WI38 (cell line): ENCODE results near the gene CCDC102A.

ENCODE experiments used
- H3K4me3 ChIP-seq: 2 replicates; pipeline ENCODE4 v1.5.1; 2011; ENCODE audit warnings: low read depth, mild to moderate bottlenecking, control low read depth, low read length
- TF ChIP-seq, protein P1 (sequence below): IDR thresholded peaks from 2 replicates; pipeline ENCODE4 v1.5.1; 2012; ENCODE audit warnings: low read depth, mild to moderate bottlenecking, control low read depth, low read length

CCDC102A gene

GRCh38 chr16:57536306-57537193 lies at the start of gene CCDC102A:
CCDC102A (minus strand) TSS chr16:57536571; CDS start chr16:57529177, 7,394 bp downstream.
- TF ChIP-seq, protein P1, sequence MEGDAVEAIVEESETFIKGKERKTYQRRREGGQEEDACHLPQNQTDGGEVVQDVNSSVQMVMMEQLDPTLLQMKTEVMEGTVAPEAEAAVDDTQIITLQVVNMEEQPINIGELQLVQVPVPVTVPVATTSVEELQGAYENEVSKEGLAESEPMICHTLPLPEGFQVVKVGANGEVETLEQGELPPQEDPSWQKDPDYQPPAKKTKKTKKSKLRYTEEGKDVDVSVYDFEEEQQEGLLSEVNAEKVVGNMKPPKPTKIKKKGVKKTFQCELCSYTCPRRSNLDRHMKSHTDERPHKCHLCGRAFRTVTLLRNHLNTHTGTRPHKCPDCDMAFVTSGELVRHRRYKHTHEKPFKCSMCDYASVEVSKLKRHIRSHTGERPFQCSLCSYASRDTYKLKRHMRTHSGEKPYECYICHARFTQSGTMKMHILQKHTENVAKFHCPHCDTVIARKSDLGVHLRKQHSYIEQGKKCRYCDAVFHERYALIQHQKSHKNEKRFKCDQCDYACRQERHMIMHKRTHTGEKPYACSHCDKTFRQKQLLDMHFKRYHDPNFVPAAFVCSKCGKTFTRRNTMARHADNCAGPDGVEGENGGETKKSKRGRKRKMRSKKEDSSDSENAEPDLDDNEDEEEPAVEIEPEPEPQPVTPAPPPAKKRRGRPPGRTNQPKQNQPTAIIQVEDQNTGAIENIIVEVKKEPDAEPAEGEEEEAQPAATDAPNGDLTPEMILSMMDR: no peak
- peak within 1 kb of the TSS; percentile 86 for H3K4me3 ChIP-seq

- TF ChIP-seq, protein P1: no peak
- H3K4me3 ChIP-seq: no peak overlapping the region
Measured at GRCh38 chr16:57585051-57585687, 48.8 kb upstream of the CCDC102A start.

DNA sequence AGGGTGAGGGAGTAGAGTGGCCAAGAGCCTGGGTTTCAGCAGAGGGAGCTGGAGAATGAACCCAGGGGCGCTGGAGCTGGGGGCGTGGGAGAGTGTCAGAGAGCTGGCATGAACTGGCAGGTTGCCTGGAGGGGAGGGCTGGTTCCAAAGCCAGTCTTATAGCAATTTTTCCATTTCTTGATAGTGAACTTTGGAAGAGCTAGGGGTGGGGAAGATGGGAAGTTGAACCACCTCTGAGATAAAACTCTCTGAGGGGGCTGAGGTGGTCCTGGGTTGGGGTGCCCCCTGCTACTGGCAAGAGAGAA lies 42.9 kb upstream of the CCDC102A start:
- TF ChIP-seq, protein P1: no peak
- H3K4me3 ChIP-seq: no peak overlapping the region

DNA sequence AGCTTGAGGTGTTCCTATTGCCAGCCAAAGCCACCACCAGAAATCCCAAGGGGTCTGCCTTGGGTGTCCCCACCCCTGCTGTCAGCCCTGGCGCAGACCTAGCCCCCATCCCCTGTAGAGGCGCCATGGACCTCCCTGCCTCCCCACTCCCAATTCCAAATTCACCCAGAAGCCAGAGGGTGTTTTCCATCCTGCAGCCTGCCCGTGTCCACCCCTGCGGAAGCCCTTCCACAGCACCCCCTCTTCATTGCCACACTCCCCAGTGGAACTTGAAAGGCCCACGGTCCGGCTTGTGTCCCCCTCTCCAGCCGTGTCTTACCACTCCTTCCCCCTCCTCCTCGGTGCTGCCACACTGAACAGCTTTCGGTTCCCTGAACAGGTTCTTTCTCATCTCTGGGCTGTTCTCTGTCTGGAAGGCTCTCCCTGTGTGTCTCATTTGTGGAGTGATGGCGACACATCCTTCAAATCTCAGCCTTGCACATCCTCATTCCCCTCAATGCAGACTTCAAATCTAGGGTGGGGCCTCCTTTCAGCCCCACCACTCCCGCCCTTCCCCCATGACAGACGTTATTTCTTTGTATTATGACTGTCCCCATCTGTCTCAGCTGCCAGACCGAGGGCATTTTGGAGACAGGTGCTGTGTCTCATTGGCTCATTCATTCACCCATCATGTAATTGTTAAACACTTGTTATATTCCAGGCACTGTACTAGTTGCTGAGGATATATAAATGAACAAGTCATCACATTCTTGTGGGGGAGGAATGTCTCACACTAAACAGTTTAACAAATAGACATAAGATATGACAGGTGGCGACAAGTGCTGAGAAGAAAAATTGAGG lies 42.4 kb upstream of the CCDC102A start:
- no peak overlapping the region for H3K4me3 ChIP-seq
- TF ChIP-seq, protein P1: no peak

- TF ChIP-seq, protein P1: no peak
- no peak overlapping the region for H3K4me3 ChIP-seq
Measured at GRCh38 chr16:57577691-57578224, 41.4 kb upstream of the CCDC102A start.

- H3K4me3 ChIP-seq: no peak overlapping the region
Measured at GRCh38 chr16:57577214-57577613, 40.8 kb upstream of the CCDC102A start.

More at GRCh38 chr16:57577214-57577613, 40.8 kb upstream of the CCDC102A start:
- TF ChIP-seq, protein P1: no peak
